ENCODE measurements around the gene POGK. TPM values are rescaled to one million over a fixed set of nuclear protein-coding genes. Genes with fewer than 3 reads are reported as not detected.

The POGK gene
- total and polyA plus RNA-seq, 10 of the 15 experiments (the other 5 are each of a cell fraction or from before 2014, with no cell fraction given), result 5.3 to 34.6 (median 18.7) TPM

DNA sequence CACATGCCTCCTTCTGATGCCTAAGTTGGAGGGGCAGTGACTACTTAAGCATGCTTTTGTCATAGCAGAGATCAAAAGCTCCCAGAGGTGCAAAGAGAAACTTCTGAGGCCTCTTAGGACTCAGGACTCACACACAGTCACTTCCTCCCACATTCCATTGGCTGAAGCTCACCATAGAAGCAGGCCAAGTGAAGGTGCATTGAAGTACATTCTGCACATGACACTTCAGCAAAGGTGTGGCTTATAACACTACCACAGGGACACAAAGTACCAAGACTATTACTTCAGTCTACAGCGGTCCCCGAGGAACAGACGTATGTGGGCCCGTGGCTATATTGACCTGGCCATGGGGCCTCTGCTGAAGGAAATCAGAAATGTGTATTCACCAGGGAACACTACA, 2.5 kb upstream of the POGK start (continued):
- no peak for TF ChIP-seq MEF2B (IDR thresholded peaks at IDR 0.05; ENCODE audit: partially characterized antibody, poor library complexity, severe bottlenecking)
- TF ChIP-seq NFYA (IDR thresholded peaks at IDR 0.05; ENCODE audit: borderline replicate concordance, low read depth, low read length), result no peak
- TF ChIP-seq GABPA (IDR thresholded peaks at IDR 0.05; ENCODE audit: low read depth), result no peak

GRCh38 chr1:166839600-166840308, 479 bp downstream of the POGK start:
- Histone ChIP-seq H4K20me1 (ENCODE audit: control insufficient read depth, insufficient read depth) (no peaks in the 10 kb centered on the region; the same call in 1 of the 2 replicates), H3K36me3 (ENCODE audit: control insufficient read depth in 2 of 2, insufficient read depth in 2 of 2, low read length in 1 of 2) (peaks cover 10 to 29% of the 10 kb centered on the region in 2 experiments), H2AFZ (ENCODE audit: control insufficient read depth, low read depth, low read length) (no peak overlapping the region), H3K79me2 (ENCODE audit: control insufficient read depth, insufficient read depth, low read length) (peaks cover 20% of the 10 kb centered on the region), H3K9ac (ENCODE audit: control insufficient read depth, insufficient read depth, low read length) (peak overlapping the region; percentile 69), H3K4me3 (peak overlapping the region; percentile 96), H3K9me3 (replicated peaks; ENCODE audit: control insufficient read depth, insufficient read depth, low read length) (no peaks in the 10 kb centered on the region), H3K4me1 (ENCODE audit: control insufficient read depth, insufficient read depth, low read length) (peaks cover 5% of the 10 kb centered on the region; the same call in 1 of the 2 replicates), H3K27me3 (replicated peaks in 1 of 2; ENCODE audit: control insufficient read depth in 2 of 2, insufficient read depth in 2 of 2, low read length in 1 of 2) (no peaks in the 10 kb centered on the region), H3K27ac (ENCODE audit: control insufficient read depth, insufficient read depth) (peak overlapping the region; percentile 79; the same call in 1 of the 2 replicates), H3K4me2 (ENCODE audit: control insufficient read depth, insufficient read depth) (peak overlapping the region; percentile 86)
- SMC1A ChIA-PET (ENCODE audit: uncharacterized antibody, unreplicated experiment), result interaction anchor here (0.7 to 1.5 kb wide), 5 partner anchors 16 to 219 kb away, joined by 3 to 4 read pairs (median 3); no protein-coding TSS in a partner anchor
- in situ Hi-C loops (cut with MboI) (no loop called here), intact Hi-C loops (cut with micrococcal nuclease; ENCODE audit: unreplicated experiment) (no loop called here)
- RAD21 ChIA-PET (ENCODE audit: unreplicated experiment), result interaction anchor here (0.7 to 1.7 kb wide), 5 partner anchors 22 to 611 kb away, joined by 3 to 11 read pairs (median 3); partner anchors contain the start of gene TADA1
- BruUV-seq (replicated peaks), result no TSS peak
- ATAC-seq, result peak; percentile 49
- 0 out of 2 replicates have a peak, but pooled peaks have one; percentile 56 for TF ChIP-seq ZNF207 (IDR thresholded peaks at IDR 0.05; ENCODE audit: borderline replicate concordance)
- peak in 2 of 3 experiments; percentile 28 to 29; a peak in 3 of 6 replicates for TF ChIP-seq CTCF (IDR thresholded peaks at IDR 0.05 in 2 of 3, conservative IDR thresholded peaks at IDR 0.05 in 1 of 3; ENCODE audit: control insufficient read depth in 2 of 3, extremely low read depth in 1 of 3, insufficient read depth in 1 of 3, low read depth in 3 of 3, low read length in 3 of 3)
- TF ChIP-seq RCOR1 (conservative IDR thresholded peaks at IDR 0.05; ENCODE audit: low read depth, low read length), result no peak
- peak; percentile 13; the same call in 1 of the 2 replicates for TF ChIP-seq LARP7 (IDR thresholded peaks at IDR 0.05)
- TF ChIP-seq YY1 (IDR thresholded peaks at IDR 0.05; ENCODE audit: low read depth, low read length), result peak; percentile 30
- 0 out of 2 replicates have a peak, but pooled peaks have one; percentile 23 for TF ChIP-seq EED (IDR thresholded peaks at IDR 0.05; ENCODE audit: low read depth)
- POLR2A ChIA-PET, result interaction anchor here (1.3 to 3.2 kb wide), 2 partner anchors 30 to 36 kb away, joined by 3 to 10 read pairs; partner anchors contain the start of gene TADA1
- no peak for DNase-seq (ENCODE audit: low read depth, low spot score)
- under 1% methylated on average over 27 of the region's 82 CpGs for WGBS (ENCODE audit: insufficient coverage, insufficient replicate concordance, low lambda C conversion rate, missing lambda C conversion rate)
- FAIRE-seq, result no peak
- CTCF ChIA-PET, result interaction anchor here (0.6 to 2.7 kb wide), 6 partner anchors 18 to 257 kb away, joined by 3 to 10 read pairs (median 4); partner anchors contain the start of gene TADA1
